MM.1S (cell line): Measurements from ENCODE around the gene DCLK2.

Experiments
- DNase-seq: peaks from one replicate; pipeline ENCODE4 v3.0.0-alpha.2; 2015
- H2AFZ ChIP-seq: fragments of 300-600 bp; sonication (generic); 2 replicates; pipeline ENCODE4 v1.6.0; 2016; ENCODE audit warnings: antibody characterized with exemption, low read length
- H3F3A ChIP-seq: fragments of 300-600 bp; sonication (generic); 2 replicates; pipeline ENCODE4 v1.6.1; 2016; ENCODE audit warnings: mild to moderate bottlenecking, antibody characterized with exemption, low read length, moderate library complexity, mixed read lengths; ENCODE audit not compliant: insufficient read depth
- H3K27ac ChIP-seq: fragments of 300-600 bp; sonication (generic); 2 replicates; pipeline ENCODE4 v1.5.1; 2016; ENCODE audit warnings: mild to moderate bottlenecking, low read length
- H3K27me3 ChIP-seq: fragments of 300-600 bp; sonication (generic); replicated peaks from 2 replicates; pipeline ENCODE4 v1.6.0; 2016; ENCODE audit warnings: low read length; ENCODE audit not compliant: insufficient read depth
- H3K36me3 ChIP-seq: fragments of 300-600 bp; sonication (generic); replicated peaks from 2 replicates; pipeline ENCODE4 v1.6.1; 2016; ENCODE audit warnings: mild to moderate bottlenecking, low read length, mixed read lengths; ENCODE audit not compliant: insufficient read depth
- H3K4me1 ChIP-seq: fragments of 300-600 bp; sonication (generic); 2 replicates; pipeline ENCODE4 v1.6.1; 2016; ENCODE audit warnings: low read length, mixed read lengths
- H3K4me2 ChIP-seq: fragments of 300-600 bp; sonication (generic); 2 replicates; pipeline ENCODE4 v1.6.0; 2016; ENCODE audit warnings: low read depth, low read length
- H3K4me3 ChIP-seq: fragments of 300-600 bp; sonication (generic); 2 replicates; pipeline ENCODE4 v1.5.1; 2016; ENCODE audit warnings: low read length, mixed read lengths
- H3K79me2 ChIP-seq: fragments of 300-600 bp; sonication (generic); 2 replicates; pipeline ENCODE4 v1.6.1; 2016; ENCODE audit warnings: mixed run types, low read length, mixed read lengths
- H3K9ac ChIP-seq: fragments of 300-600 bp; sonication (generic); 2 replicates; pipeline ENCODE4 v1.6.1; 2016; ENCODE audit warnings: low read length, mixed read lengths
- H3K9me2 ChIP-seq: fragments of 300-600 bp; sonication (generic); replicated peaks from 2 replicates; pipeline ENCODE4 v1.6.1; 2016; ENCODE audit warnings: mild to moderate bottlenecking, low read length, mixed read lengths; ENCODE audit not compliant: insufficient read depth
- H3K9me3 ChIP-seq: fragments of 300-600 bp; sonication (generic); replicated peaks from 2 replicates; pipeline ENCODE4 v1.6.1; 2016; ENCODE audit warnings: mild to moderate bottlenecking, low read length, mixed read lengths; ENCODE audit not compliant: insufficient read depth
- H4K20me1 ChIP-seq: fragments of 300-600 bp; sonication (generic); 2 replicates; pipeline ENCODE4 v1.6.1; 2016; ENCODE audit warnings: mild to moderate bottlenecking, low read length, moderate library complexity, mixed read lengths; ENCODE audit not compliant: insufficient read depth
- CTCF ChIP-seq: fragments of 300-600 bp; sonication (generic); IDR thresholded peaks from 2 replicates; pipeline ENCODE4 v1.5.1; 2016; ENCODE audit warnings: antibody characterized with exemption, low read length, mixed read lengths
- EZH2 ChIP-seq: fragments of 300-600 bp; sonication (generic); optimal IDR thresholded peaks from 2 replicates; pipeline ENCODE3; 2017; ENCODE audit warnings: low read depth, mild to moderate bottlenecking, antibody characterized with exemption, low read length, mixed read lengths
- EZH2phosphoT487 ChIP-seq: fragments of 300-600 bp; sonication (generic); IDR thresholded peaks from 2 replicates; pipeline ENCODE4 v1.6.1; 2018; ENCODE audit warnings: antibody characterized with exemption, low read length

Gene DCLK2

GRCh38 chr4:150252741-150253140 lies 174.5 kb downstream of the DCLK2 start:
- no peaks in the 10 kb centered on the region for H3K27me3 ChIP-seq
- H3K79me2 ChIP-seq = no peaks in the 10 kb centered on the region
- TF ChIP-seq EZH2phosphoT487 (no peak), EZH2 (no peak), CTCF (no peak)
- no peak overlapping the region for H3K4me3 ChIP-seq
- H3K9me3 ChIP-seq = no peaks in the 10 kb centered on the region
- H3K9me2 ChIP-seq = no peaks in the 10 kb centered on the region
- no peak overlapping the region for H3K27ac ChIP-seq
- H3K4me2 ChIP-seq = no peak overlapping the region
- H4K20me1 ChIP-seq = no peaks in the 10 kb centered on the region
- H3K4me1 ChIP-seq = no peaks in the 10 kb centered on the region
- no peaks in the 10 kb centered on the region for H3F3A ChIP-seq
- DNase-seq = no peak
- H3K9ac ChIP-seq = no peak overlapping the region
- H2AFZ ChIP-seq = no peak overlapping the region
- H3K36me3 ChIP-seq = no peaks in the 10 kb centered on the region

GRCh38 chr4:150253416-150253815 lies 175.2 kb downstream of the DCLK2 start:
- H3K4me3 ChIP-seq = no peak overlapping the region
- no peak for DNase-seq
- no peak overlapping the region for H3K4me2 ChIP-seq
- no peak overlapping the region for H3K27ac ChIP-seq
- no peaks in the 10 kb centered on the region for H3F3A ChIP-seq
- no peak overlapping the region for H3K9ac ChIP-seq
- no peaks in the 10 kb centered on the region for H3K36me3 ChIP-seq
- no peaks in the 10 kb centered on the region for H3K9me3 ChIP-seq
- no peaks in the 10 kb centered on the region for H3K4me1 ChIP-seq
- H3K79me2 ChIP-seq = no peaks in the 10 kb centered on the region
- H4K20me1 ChIP-seq = no peaks in the 10 kb centered on the region
- H3K9me2 ChIP-seq = no peaks in the 10 kb centered on the region
- H2AFZ ChIP-seq = no peak overlapping the region
- TF ChIP-seq EZH2phosphoT487 (no peak), CTCF (no peak), EZH2 (no peak)
- H3K27me3 ChIP-seq = no peaks in the 10 kb centered on the region

GRCh38 chr4:150253965-150254630 lies 175.9 kb downstream of the DCLK2 start:
- Histone ChIP-seq H3K79me2 (no peaks in the 10 kb centered on the region), H3K9me3 (no peaks in the 10 kb centered on the region), H3K4me1 (no peaks in the 10 kb centered on the region), H4K20me1 (no peaks in the 10 kb centered on the region), H3K9me2 (no peaks in the 10 kb centered on the region), H3K4me3 (no peak overlapping the region), H3K27ac (no peak overlapping the region), H3K9ac (no peak overlapping the region), H3F3A (no peaks in the 10 kb centered on the region), H3K36me3 (no peaks in the 10 kb centered on the region), H3K27me3 (no peaks in the 10 kb centered on the region), H2AFZ (no peak overlapping the region), H3K4me2 (no peak overlapping the region)
- DNase-seq = no peak
- TF ChIP-seq CTCF = no peak
- no peak for TF ChIP-seq EZH2
- no peak for TF ChIP-seq EZH2phosphoT487
